ENCODE measurements around the gene LITAF. TPM values are rescaled to one million over a fixed set of nuclear protein-coding genes. Genes with fewer than 3 reads are reported as not detected.

LITAF gene
- total RNA-seq, 1 donor from 2014 or later: 281 TPM

DNA sequence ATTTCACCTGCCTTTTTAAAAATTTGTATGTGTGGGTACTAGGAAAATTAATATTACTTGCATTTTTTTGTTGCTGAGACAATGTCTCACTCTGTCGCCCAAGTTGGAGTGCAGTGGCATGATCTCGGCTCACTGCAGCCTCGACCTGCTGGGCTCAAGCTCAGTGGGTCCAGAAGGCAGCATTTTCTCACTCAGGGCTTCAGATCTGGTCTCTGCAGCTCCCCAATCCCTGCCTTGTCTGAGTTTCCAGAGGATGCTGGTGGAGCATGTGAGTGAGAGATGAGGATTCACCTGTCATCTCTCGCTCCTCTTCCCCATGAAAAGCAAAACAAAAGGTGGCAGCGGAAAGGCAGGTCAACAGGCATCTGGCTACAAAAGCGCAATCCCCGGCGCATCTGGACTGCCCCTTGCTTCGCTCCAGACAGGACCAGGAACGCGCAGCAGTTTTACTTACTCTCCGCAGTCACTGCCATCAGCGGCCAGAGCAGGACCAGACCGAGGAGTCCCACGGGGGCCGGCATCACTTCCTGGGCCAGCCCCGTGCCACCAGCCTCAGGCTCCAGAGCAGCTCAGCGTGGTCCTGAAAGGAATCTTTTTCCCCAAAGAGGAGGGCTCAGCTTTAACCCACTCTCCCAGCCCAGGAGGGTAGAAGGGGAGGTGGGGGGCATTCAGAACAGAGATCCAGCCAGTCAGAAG, 59.9 kb downstream of the LITAF start:
- DNase-seq: no peak
- Histone ChIP-seq H3K27me3 (ENCODE audit: low read depth) (no peaks in the 10 kb centered on the region), H3K36me3 (no peaks in the 10 kb centered on the region), H3K27ac (no peak overlapping the region), H3K4me3 (no peak overlapping the region), H3K9me3 (no peaks in the 10 kb centered on the region), H3K4me1 (no peaks in the 10 kb centered on the region)
- ATAC-seq: no peak
- intact Hi-C loops (cut with DNase I): no loop called here
- TF ChIP-seq CTCF (IDR thresholded peaks at IDR 0.05): no peak

- intact Hi-C loops (cut with DNase I): no loop called here
- Histone ChIP-seq H3K4me1 (no peaks in the 10 kb centered on the region), H3K36me3 (no peaks in the 10 kb centered on the region), H3K9me3 (peaks cover 5% of the 10 kb centered on the region), H3K4me3 (no peak overlapping the region), H3K27me3 (ENCODE audit: low read depth) (no peaks in the 10 kb centered on the region), H3K27ac (no peak overlapping the region)
- no peak for DNase-seq
- no peak for ATAC-seq
- TF ChIP-seq CTCF (IDR thresholded peaks at IDR 0.05): no peak
Measured at GRCh38 chr16:11524098-11524760, 62.5 kb downstream of the LITAF start.

DNA sequence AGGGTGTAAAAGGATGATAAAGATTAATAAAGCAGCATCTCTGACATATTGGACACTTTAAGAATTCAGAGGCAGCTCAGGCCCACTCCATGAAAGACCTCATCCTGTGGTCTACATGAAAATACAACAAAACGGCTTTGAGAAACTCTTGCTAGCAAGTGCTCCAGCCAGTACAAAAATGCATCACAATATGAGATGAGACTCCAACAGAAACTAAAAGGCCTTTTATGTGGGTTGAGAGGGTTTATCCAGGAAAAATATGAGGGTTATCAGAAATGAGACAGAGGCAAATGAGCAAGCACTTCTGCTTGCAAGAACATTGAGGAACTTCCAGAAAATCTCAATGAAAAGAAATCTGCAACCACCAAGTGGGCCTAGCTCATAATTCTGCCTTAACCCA, 65.7 kb downstream of the LITAF start:
- DNase-seq (no peak), ATAC-seq (no peak)
- H3K4me1 ChIP-seq: no peaks in the 10 kb centered on the region
- H3K27ac ChIP-seq: no peak overlapping the region
- intact Hi-C loops (cut with DNase I): no loop called here
- no peaks in the 10 kb centered on the region for H3K36me3 ChIP-seq
- no peak for TF ChIP-seq CTCF (IDR thresholded peaks at IDR 0.05)
- H3K9me3 ChIP-seq: peaks cover 5% of the 10 kb centered on the region
- H3K4me3 ChIP-seq: no peak overlapping the region
- no peaks in the 10 kb centered on the region for H3K27me3 ChIP-seq (ENCODE audit: low read depth)

DNA sequence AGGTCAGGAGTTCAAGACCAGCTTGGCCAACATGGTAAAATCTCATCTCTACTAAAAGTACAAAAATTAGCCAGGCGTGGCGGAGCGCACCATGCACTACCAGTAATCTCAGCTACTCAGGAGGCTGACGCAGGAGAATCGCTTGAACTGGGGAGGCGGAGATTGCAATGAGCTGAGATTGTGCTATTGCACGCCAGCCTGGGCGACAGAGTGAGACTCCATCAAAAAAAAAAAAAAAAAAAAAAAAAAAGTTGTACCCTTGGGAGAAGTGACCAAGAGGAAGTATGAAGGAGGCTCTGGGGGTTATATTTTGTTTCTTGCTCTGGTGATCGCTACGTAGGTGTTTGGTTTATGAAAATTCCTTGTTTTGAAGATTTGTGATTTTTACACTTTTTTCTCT, 66.3 kb downstream of the LITAF start:
- no peaks in the 10 kb centered on the region for H3K4me1 ChIP-seq
- no peak for ATAC-seq
- no peak overlapping the region for H3K4me3 ChIP-seq
- intact Hi-C loops (cut with DNase I): no loop called here
- peaks cover 5% of the 10 kb centered on the region for H3K9me3 ChIP-seq
- no peak for TF ChIP-seq CTCF (IDR thresholded peaks at IDR 0.05)
- H3K27me3 ChIP-seq (ENCODE audit: low read depth): no peaks in the 10 kb centered on the region
- H3K27ac ChIP-seq: no peak overlapping the region
- DNase-seq: no peak
- no peaks in the 10 kb centered on the region for H3K36me3 ChIP-seq

DNA sequence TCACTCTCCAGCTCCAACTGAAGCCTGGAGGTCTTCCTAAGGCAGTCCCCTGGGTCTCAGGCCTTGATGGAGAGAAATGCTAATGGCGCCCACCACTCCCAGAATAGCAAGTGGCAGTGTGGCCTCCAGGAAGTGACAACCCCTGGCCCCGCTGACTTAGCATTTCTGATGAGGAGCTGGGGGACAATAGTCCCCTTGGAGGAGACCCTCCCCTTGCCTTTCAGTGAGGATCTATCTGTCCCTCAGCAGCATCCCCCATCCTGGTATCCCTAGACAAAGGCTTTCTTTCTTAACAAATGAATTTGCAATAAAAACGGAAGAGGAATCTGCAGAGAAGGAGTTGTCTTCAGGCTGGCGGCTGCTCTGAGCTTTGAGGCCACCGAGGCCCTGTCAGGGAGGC, 68.8 kb downstream of the LITAF start:
- peaks cover 5% of the 10 kb centered on the region for H3K9me3 ChIP-seq
- H3K27ac ChIP-seq: no peak overlapping the region
- no peak for DNase-seq
- H3K4me3 ChIP-seq: no peak overlapping the region
- H3K27me3 ChIP-seq (ENCODE audit: low read depth): no peaks in the 10 kb centered on the region
- no peaks in the 10 kb centered on the region for H3K36me3 ChIP-seq
- intact Hi-C loops (cut with DNase I): no loop called here
- TF ChIP-seq CTCF (IDR thresholded peaks at IDR 0.05): no peak
- ATAC-seq: no peak
- no peaks in the 10 kb centered on the region for H3K4me1 ChIP-seq

All from lower lobe of right lung (tissue), 2 donors.